Measurements from ENCODE around the gene DIPK1A.

DIPK1A gene

GRCh38 chr1:92961131-92961895, at the start of gene DIPK1A:
Gene DIPK1A (minus strand): TSS chr1:92961462. CDS start chr1:92961429, 33 bp downstream.
- DNase-seq (ENCODE audit: low read depth in 2 of 2) = peak; percentile 47 to 64

- no peak for DNase-seq (ENCODE audit: low read depth in 2 of 2)
Observed at GRCh38 chr1:93007941-93008577, 46.8 kb upstream of the DIPK1A start.

GRCh38 chr1:93005252-93005598, 44.0 kb upstream of the DIPK1A start:
- DNase-seq (ENCODE audit: low read depth in 2 of 2) = no peak

GRCh38 chr1:93004566-93005251, 43.4 kb upstream of the DIPK1A start:
- DNase-seq (ENCODE audit: low read depth in 2 of 2) = no peak

GRCh38 chr1:93003981-93004380, 42.7 kb upstream of the DIPK1A start:
- DNase-seq (ENCODE audit: low read depth in 2 of 2) = no peak

- DNase-seq (ENCODE audit: low read depth in 2 of 2) = no peak
Observed at GRCh38 chr1:93002781-93003180, 41.5 kb upstream of the DIPK1A start.

GRCh38 chr1:93001893-93002292, 40.6 kb upstream of the DIPK1A start:
- DNase-seq (ENCODE audit: low read depth in 2 of 2) = no peak

GRCh38 chr1:93000751-93001175, 39.5 kb upstream of the DIPK1A start:
- DNase-seq (ENCODE audit: low read depth in 2 of 2) = no peak

- DNase-seq (ENCODE audit: low read depth in 2 of 2) = no peak
Observed at GRCh38 chr1:93000291-93000690, 39.0 kb upstream of the DIPK1A start.

DNA sequence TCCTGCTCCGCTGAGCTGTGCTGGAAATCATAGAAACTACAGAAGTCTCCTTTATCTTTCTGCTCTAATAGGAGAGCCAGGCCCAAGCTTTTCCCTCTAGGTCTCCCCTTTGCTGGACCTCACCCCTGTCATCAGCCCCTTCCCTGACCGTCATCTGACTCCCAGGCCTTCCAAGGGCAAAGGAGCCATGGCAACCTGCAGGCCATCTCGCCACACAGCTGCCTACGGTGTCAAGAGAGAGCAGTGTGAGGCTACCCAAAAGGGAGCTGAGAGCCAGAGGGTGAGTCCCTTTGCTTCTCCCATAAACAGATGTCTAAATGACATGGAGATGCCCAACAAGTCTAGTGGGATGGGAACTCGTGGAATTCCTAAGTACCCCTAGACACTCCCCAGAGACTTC, 37.6 kb upstream of the DIPK1A start:
- no peak for DNase-seq (ENCODE audit: low read depth in 2 of 2)

- no peak for DNase-seq (ENCODE audit: low read depth in 2 of 2)
Observed at GRCh38 chr1:92995441-92996430, 34.5 kb upstream of the DIPK1A start.

- peak; percentile 13 to 50 for DNase-seq (ENCODE audit: low read depth in 2 of 2)
Observed at GRCh38 chr1:92994105-92994712, 32.9 kb upstream of the DIPK1A start.

DNA sequence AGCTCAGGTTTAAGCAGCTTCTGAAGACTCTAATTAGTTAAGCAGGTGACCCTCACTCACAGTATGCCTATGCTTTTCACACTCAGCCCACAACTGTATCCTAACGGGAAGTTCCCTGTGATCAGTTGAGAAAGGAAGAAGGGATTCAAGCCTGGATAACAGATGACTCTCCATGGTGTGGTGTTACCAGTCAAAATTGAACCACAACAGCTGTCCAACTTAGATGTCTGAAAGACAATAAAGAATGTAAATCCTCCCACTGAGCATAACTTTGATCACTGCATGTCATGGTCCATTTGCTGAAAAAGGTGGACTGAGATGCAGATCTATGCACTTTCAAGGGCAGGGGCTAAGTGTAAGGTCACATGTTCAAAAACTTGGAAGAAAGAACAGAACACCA, 32.3 kb upstream of the DIPK1A start:
- no peak for DNase-seq (ENCODE audit: low read depth in 2 of 2)

GRCh38 chr1:92992877-92993276, 31.6 kb upstream of the DIPK1A start:
- DNase-seq (ENCODE audit: low read depth in 2 of 2) = no peak

DNA sequence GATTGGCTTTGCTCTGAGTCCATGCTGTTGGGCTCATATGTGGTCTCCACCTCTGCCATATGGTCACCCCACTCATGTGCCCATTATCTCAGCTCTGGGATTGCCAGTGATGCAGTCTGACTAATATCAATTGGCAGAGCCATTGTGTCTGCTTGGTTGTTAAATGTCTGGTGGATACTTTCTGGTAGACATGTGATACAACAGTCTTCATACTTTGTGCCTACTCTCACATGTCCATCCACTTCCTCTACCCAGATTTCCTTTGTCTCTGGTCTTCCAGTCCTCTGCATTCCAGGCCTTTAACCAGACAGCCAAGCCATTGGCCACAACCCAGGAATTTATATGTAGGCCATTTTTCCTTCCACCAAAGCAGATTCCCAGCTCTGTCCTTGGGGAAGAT, 30.8 kb upstream of the DIPK1A start:
- DNase-seq (ENCODE audit: low read depth in 2 of 2) = no peak

GRCh38 chr1:92990828-92991227, 29.6 kb upstream of the DIPK1A start:
- DNase-seq (ENCODE audit: low read depth in 2 of 2) = no peak

DNA sequence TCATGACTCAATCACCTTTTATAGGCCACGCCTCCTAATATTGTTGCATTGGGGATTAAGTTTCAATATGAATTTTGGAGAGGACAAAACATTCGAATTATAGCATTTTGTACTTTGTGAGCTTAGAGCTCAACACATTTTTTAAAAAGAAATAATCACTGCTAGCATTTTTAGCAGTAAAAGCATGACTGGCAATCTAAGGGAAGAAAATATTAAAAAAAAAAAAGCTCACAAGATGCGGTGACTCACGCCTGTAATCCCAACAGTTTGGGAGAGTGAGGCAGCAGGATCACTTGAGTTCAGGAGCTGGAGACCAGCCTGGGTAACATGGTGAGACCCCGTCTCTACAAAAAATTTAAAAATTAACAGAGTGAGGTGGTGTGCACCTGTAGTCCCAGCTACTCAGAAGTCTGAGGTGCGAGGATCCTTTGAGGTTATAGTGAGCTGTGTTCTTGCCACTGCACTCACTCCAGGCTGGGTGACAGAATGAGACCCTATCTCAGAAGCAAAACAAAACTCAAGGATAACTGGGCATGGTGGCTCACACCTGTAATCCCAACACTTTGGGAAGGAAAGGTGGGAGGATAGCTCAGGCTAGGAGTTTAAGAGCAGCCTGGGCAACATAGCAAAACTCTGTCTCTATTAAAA, 28.8 kb upstream of the DIPK1A start:
- DNase-seq (ENCODE audit: low read depth in 2 of 2) = no peak

- no peak for DNase-seq (ENCODE audit: low read depth in 2 of 2)
Observed at GRCh38 chr1:92989253-92989652, 28.0 kb upstream of the DIPK1A start.

DNA sequence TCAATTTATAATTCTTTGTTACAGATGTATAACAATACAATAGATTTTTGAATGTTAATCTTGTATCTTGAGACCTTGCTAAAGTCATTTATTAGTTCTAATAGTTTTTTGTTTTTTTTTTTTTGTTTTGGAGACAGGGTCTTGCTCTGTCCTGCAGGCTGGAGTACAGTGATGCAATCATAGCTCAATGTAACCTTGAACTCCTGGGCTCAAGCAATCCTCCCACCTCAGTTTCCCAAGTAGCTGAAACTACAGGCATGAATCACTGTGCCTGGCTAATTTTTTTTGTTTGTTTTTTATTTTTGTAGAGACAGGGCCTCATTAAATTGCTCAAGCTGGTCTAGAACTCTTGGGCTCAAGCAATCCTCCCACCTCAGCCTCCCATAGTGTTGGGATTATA, 26.2 kb upstream of the DIPK1A start:
- no peak for DNase-seq (ENCODE audit: low read depth in 2 of 2)

GRCh38 chr1:92985101-92985500, 23.8 kb upstream of the DIPK1A start:
- no peak for DNase-seq (ENCODE audit: low read depth in 2 of 2)

Data from stimulated activated CD8-positive, alpha-beta memory T cell treated with anti-CD3 and anti-CD28 coated beads, Interleukin-15, amount 100 ng/mL, for 4 hours (primary cell).